HUES64 (cell line): ENCODE results near the gene IGFBP2.

Experiments used
- H3K27ac ChIP-seq: 2 replicates; pipeline ENCODE4 v1.7.0; 2013; ENCODE audit warnings: low read depth, low read length, inconsistent platforms
- H3K27me3 ChIP-seq: 2 replicates; pipeline ENCODE4 v1.6.1; 2013; ENCODE audit warnings: mild to moderate bottlenecking, low read length; ENCODE audit not compliant: insufficient read depth
- H3K36me3 ChIP-seq: 2 replicates; pipeline ENCODE4 v1.6.1; 2013; ENCODE audit warnings: mild to moderate bottlenecking, low read length; ENCODE audit not compliant: insufficient read depth
- H3K4me1 ChIP-seq: 2 replicates; pipeline ENCODE4 v1.6.1; 2013; ENCODE audit warnings: mild to moderate bottlenecking, low read length, moderate library complexity; ENCODE audit not compliant: insufficient read depth
- H3K4me3 ChIP-seq: 2 replicates; pipeline ENCODE4 v1.5.1; 2013; ENCODE audit warnings: mild to moderate bottlenecking, low read length, moderate library complexity
- H3K9ac ChIP-seq: 2 replicates; pipeline ENCODE4 v1.6.1; 2013; ENCODE audit warnings: mild to moderate bottlenecking, low read depth, low read length
- H3K9me3 ChIP-seq: 2 replicates; pipeline ENCODE4 v1.6.1; 2013; ENCODE audit warnings: low read depth, low read length; ENCODE audit not compliant: insufficient read depth
- WGBS: fragments of 150-250, 120-280 bp; methylation state at CpG from one replicate; pipeline ENCODE4 v1.1.7; 2013; ENCODE audit warnings: missing lambda C conversion rate; 5-methylcytosine and 5-hydroxymethylcytosine counted together

The IGFBP2 gene

DNA sequence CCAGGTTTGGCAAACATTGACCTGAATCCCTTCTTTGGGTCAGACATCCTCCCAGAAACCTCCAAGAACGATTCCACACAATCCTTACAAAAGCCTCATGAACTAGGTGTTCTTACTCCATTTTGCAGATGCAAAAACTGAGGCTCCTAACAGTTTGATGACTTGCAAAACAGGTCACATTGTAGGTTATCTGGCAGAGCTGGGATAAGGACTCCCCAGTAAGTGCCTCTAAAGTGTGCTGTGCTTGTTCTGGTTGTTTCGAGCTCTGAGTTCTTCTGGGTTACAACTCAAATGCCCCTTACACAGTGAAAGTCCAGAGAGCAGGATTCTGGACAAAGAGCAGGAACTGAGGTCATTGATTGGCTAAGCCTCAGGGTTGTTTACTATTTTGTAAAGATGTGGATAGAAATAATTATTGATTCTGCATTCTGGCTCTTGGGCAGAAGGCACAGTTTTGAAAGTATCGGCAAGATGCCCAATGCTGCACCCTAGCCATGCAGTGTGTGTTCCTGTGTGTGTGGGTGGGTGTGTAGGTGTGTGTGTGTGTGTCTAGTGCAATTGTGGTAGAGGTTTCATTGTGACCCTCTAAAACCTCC lies 17.0 kb upstream of the IGFBP2 start:
- H3K4me1 ChIP-seq, result peaks cover 25% of the 10 kb centered on the region
- no peaks in the 10 kb centered on the region for H3K36me3 ChIP-seq
- no peaks in the 10 kb centered on the region for H3K27me3 ChIP-seq
- no peak overlapping the region for H3K27ac ChIP-seq
- no peak overlapping the region for H3K9ac ChIP-seq
- WGBS, result 92% methylated on average over 3 of the region's 3 CpGs
- H3K9me3 ChIP-seq, result no peaks in the 10 kb centered on the region
- no peak overlapping the region for H3K4me3 ChIP-seq

DNA sequence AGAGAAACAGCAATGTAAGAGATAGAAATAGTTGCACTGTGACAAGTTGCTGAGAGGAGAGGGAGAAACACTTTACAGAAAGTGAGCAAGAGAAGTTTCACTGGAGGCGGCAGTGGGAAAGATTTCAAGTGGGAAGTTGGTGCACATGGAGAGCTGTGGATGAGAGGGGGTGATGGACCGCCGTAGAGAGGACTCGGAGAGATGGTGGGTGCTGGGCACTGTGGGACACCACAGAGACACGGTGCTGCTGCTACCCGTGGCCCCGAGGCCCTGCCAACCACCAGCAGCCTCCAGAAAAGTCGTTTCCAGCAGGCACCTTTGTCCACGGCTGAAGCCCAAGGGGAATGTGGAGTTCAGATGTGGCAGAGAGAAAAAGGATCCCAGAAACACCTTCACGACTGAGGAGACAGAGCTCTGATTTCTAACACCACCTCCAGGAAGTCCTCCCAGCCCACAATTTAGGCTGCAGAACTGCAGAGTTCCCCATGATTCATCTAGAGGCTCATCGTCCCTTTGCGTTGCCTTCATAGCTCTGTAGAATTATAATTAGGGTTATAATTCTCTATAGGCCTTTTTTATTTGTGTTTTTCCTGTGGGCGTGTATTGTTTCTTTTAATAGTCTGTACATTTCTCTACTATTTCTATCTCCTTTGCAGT lies 15.9 kb upstream of the IGFBP2 start:
- WGBS, result 91% methylated on average over 12 of the region's 13 CpGs
- no peak overlapping the region for H3K27ac ChIP-seq

GRCh38 chr2:216618785-216619184 lies 14.4 kb upstream of the IGFBP2 start:
- Histone ChIP-seq H3K4me1 (peaks cover 26% of the 10 kb centered on the region), H3K27me3 (no peaks in the 10 kb centered on the region), H3K4me3 (no peak overlapping the region), H3K27ac (peak overlapping the region; percentile 36; the same call in 1 of the 2 replicates), H3K36me3 (no peaks in the 10 kb centered on the region), H3K9me3 (no peaks in the 10 kb centered on the region), H3K9ac (peak overlapping the region; percentile 4; the same call in 1 of the 2 replicates)
- 75% methylated on average over 6 of the region's 7 CpGs for WGBS

More for the DNA sequence above, 15.9 kb upstream of the IGFBP2 start:
- no peak overlapping the region for H3K9ac ChIP-seq
- H3K4me1 ChIP-seq, result peaks cover 26% of the 10 kb centered on the region
- H3K9me3 ChIP-seq, result no peaks in the 10 kb centered on the region
- H3K4me3 ChIP-seq, result no peak overlapping the region
- H3K36me3 ChIP-seq, result no peaks in the 10 kb centered on the region
- H3K27me3 ChIP-seq, result no peaks in the 10 kb centered on the region

- peak overlapping the region; percentile 36 for H3K27ac ChIP-seq
- peak overlapping the region; percentile 4; the same call in 1 of the 2 replicates for H3K9ac ChIP-seq
These were observed 13.5 kb upstream of the IGFBP2 start for GRCh38 chr2:216619411-216620393.

DNA sequence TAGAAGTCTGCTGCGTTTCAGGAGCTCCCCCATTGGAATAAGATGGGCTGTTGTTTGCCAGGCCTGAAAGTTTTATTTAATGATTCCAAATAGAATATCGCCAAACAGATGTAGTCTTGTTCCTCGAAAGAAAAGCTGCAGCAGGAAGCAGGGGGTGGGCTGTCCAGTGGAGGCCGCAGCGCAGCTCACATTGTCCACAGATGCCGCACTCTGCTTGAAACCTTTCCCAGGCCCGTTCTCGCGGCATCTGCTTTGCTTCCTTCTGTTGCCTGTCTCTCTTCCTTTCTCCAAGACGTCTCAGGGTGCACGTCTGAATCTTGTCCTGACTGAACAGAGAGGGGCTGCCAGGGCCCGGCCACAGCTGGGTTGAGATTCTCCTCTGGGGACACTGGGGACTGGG lies 12.4 kb upstream of the IGFBP2 start:
- no peak overlapping the region for H3K9ac ChIP-seq
- 91% methylated on average over 12 of the region's 12 CpGs for WGBS

More at GRCh38 chr2:216619411-216620393, 13.5 kb upstream of the IGFBP2 start:
- H3K27me3 ChIP-seq, result no peaks in the 10 kb centered on the region
- no peaks in the 10 kb centered on the region for H3K36me3 ChIP-seq
- H3K4me3 ChIP-seq, result no peak overlapping the region
- 47% methylated on average over 11 of the region's 12 CpGs for WGBS
- H3K4me1 ChIP-seq, result peaks cover 26% of the 10 kb centered on the region
- H3K9me3 ChIP-seq, result no peaks in the 10 kb centered on the region

DNA sequence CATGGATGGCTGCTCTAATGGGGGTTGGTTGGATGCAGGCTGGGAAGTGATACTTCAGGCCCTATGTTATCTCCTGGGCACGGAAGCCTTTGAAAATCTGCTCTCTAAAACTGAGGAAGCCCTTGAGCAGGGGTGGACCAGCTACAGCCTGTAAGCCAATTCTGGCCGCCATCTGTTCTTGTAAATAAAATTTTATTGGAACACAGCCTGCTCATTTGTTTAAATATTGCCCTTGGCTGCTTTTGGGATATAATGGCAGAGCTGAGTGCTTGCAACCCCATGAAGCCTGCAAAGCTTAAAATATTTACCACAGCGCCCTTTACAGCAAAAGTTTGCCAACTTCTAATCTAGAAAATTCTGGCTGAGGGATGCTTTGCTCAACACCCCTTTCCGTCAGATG lies 11.9 kb upstream of the IGFBP2 start:
- no peak overlapping the region for H3K4me3 ChIP-seq
- H3K27me3 ChIP-seq, result no peaks in the 10 kb centered on the region
- peaks cover 26% of the 10 kb centered on the region for H3K4me1 ChIP-seq
- no peak overlapping the region for H3K27ac ChIP-seq
- H3K9me3 ChIP-seq, result no peaks in the 10 kb centered on the region
- H3K36me3 ChIP-seq, result no peaks in the 10 kb centered on the region
- WGBS, result 90% methylated on average over 4 of the region's 4 CpGs
- no peak overlapping the region for H3K9ac ChIP-seq

More for the DNA sequence above, 12.4 kb upstream of the IGFBP2 start:
- no peak overlapping the region for H3K27ac ChIP-seq
- peaks cover 26% of the 10 kb centered on the region for H3K4me1 ChIP-seq
- no peaks in the 10 kb centered on the region for H3K27me3 ChIP-seq
- no peaks in the 10 kb centered on the region for H3K9me3 ChIP-seq
- no peak overlapping the region for H3K4me3 ChIP-seq
- H3K36me3 ChIP-seq, result no peaks in the 10 kb centered on the region

GRCh38 chr2:216622526-216622925 lies 10.7 kb upstream of the IGFBP2 start:
- Histone ChIP-seq H3K9me3 (no peaks in the 10 kb centered on the region), H3K27ac (no peak overlapping the region), H3K4me1 (peaks cover 26% of the 10 kb centered on the region), H3K4me3 (no peak overlapping the region), H3K9ac (no peak overlapping the region), H3K27me3 (no peaks in the 10 kb centered on the region), H3K36me3 (no peaks in the 10 kb centered on the region)
- WGBS, result 95% methylated on average over 4 of the region's 4 CpGs

DNA sequence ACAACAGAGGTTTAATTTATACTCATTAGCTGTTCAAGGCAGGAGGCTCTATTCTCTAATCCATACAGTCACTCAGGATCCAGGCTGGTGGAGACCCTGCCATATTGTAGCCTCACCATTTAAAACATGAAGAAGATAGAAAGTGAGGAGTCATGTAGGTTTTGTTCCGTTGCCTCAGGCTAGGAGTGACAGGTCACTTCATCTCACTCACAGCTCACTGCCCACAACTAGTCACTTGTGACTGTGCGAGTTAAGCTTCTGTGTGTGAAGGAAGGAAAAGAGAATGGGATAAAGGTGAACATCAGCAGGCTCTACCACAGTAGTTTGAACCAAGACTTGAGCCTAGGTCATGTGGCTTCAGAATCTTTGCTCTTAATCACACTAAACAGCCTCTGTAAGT lies 9.0 kb upstream of the IGFBP2 start:
- no peak overlapping the region for H3K27ac ChIP-seq
- 91% methylated on average over 1 of the region's 2 CpGs for WGBS

DNA sequence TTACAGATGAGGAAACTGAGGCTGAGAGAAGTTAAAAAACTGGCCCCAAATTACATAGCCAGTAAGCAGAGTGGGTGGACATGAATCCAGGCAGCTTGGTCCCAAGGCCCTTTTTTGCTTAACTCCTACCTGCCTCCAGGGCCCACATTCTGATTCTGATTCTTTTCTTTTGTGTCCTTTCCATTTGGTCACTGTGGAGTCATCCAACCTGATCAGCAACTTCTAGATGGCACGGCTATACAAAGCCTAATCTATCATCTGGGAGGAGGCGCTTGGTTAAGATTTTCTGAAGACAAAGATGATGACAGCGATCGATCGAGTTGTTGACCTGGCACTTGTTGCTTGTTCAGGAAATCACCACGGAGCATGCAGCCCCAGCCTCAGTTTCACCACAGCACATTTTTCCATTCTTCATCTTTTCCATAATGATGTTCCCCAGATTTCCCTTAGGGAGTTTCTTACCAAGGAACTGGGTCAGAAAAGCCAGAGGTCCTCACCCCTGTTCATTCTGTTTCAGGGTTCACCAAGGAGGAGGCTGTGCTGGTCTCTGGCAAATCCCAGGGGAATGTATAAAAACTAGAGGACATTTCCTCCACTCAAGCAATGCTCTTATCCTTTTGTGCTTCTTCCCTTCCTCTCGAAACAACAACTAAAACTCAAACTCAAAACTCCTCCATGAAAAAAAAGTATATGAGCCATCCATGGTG lies 6.9 kb upstream of the IGFBP2 start:
- H3K27me3 ChIP-seq, result no peaks in the 10 kb centered on the region
- no peak overlapping the region for H3K27ac ChIP-seq
- 93% methylated on average over 7 of the region's 7 CpGs for WGBS
- no peak overlapping the region for H3K4me3 ChIP-seq
- peaks cover 7% of the 10 kb centered on the region for H3K4me1 ChIP-seq
- H3K9ac ChIP-seq, result no peak overlapping the region
- H3K36me3 ChIP-seq, result no peaks in the 10 kb centered on the region
- H3K9me3 ChIP-seq, result no peaks in the 10 kb centered on the region

More for the DNA sequence above, 9.0 kb upstream of the IGFBP2 start:
- no peak overlapping the region for H3K9ac ChIP-seq
- H3K36me3 ChIP-seq, result no peaks in the 10 kb centered on the region
- H3K4me1 ChIP-seq, result peaks cover 18% of the 10 kb centered on the region
- H3K9me3 ChIP-seq, result no peaks in the 10 kb centered on the region
- no peak overlapping the region for H3K4me3 ChIP-seq
- H3K27me3 ChIP-seq, result no peaks in the 10 kb centered on the region

- Histone ChIP-seq H3K27ac (no peak overlapping the region), H3K9ac (no peak overlapping the region), H3K27me3 (no peaks in the 10 kb centered on the region), H3K36me3 (no peaks in the 10 kb centered on the region), H3K9me3 (no peaks in the 10 kb centered on the region), H3K4me3 (no peak overlapping the region), H3K4me1 (peaks cover 9% of the 10 kb centered on the region)
- WGBS, result 95% methylated on average over 2 of the region's 2 CpGs
These were observed 6.4 kb upstream of the IGFBP2 start for GRCh38 chr2:216626875-216627245.
